HG03175 (cell line): ENCODE measurements around the gene CDCA4.

Experiments
- ATAC-seq: cut with Tn5 transposase; IDR thresholded peaks from one replicate; pipeline ENCODE4 v1.9.1; 2021; ENCODE audit warnings: mild to moderate bottlenecking, moderate library complexity; ENCODE audit not compliant: unreplicated experiment

The CDCA4 gene

GRCh38 chr14:105059035-105059924 lies 38.4 kb upstream of the CDCA4 start:
- no peak for ATAC-seq

GRCh38 chr14:105058521-105059034 lies 37.7 kb upstream of the CDCA4 start:
- no peak for ATAC-seq

GRCh38 chr14:105056303-105056831 lies 35.5 kb upstream of the CDCA4 start:
- ATAC-seq = no peak

GRCh38 chr14:105055736-105056302 lies 34.9 kb upstream of the CDCA4 start:
- ATAC-seq = no peak

- ATAC-seq = no peak
Measured at GRCh38 chr14:105055334-105055733, 34.5 kb upstream of the CDCA4 start.

GRCh38 chr14:105053996-105054395 lies 33.1 kb upstream of the CDCA4 start:
- ATAC-seq = no peak

GRCh38 chr14:105053421-105053820 lies 32.5 kb upstream of the CDCA4 start:
- ATAC-seq = no peak

- ATAC-seq = no peak
Measured at GRCh38 chr14:105052110-105052458, 31.2 kb upstream of the CDCA4 start.

- ATAC-seq = no peak
Measured at GRCh38 chr14:105051182-105052109, 30.6 kb upstream of the CDCA4 start.

GRCh38 chr14:105050551-105050897 lies 29.6 kb upstream of the CDCA4 start:
- no peak for ATAC-seq

GRCh38 chr14:105049753-105050550 lies 29.1 kb upstream of the CDCA4 start:
- no peak for ATAC-seq

- ATAC-seq = no peak
Measured at GRCh38 chr14:105047283-105048016, 26.6 kb upstream of the CDCA4 start.

GRCh38 chr14:105046891-105047282 lies 26.0 kb upstream of the CDCA4 start:
- ATAC-seq = no peak

- peak; percentile 72 for ATAC-seq
Measured at GRCh38 chr14:105045710-105046326, 24.9 kb upstream of the CDCA4 start.

GRCh38 chr14:105043641-105044040 lies 22.8 kb upstream of the CDCA4 start:
- no peak for ATAC-seq

GRCh38 chr14:105042813-105043212 lies 21.9 kb upstream of the CDCA4 start:
- ATAC-seq = no peak

- ATAC-seq = no peak
Measured at GRCh38 chr14:105041841-105042765, 21.2 kb upstream of the CDCA4 start.
